Measurements from ENCODE around the gene SRRM4.

Gene SRRM4

GRCh38 chr12:119115296-119115905, 134.1 kb downstream of the SRRM4 start:
- TF ChIP-seq CTCF (conservative IDR thresholded peaks at IDR 0.05; ENCODE audit: low read length): peak; percentile 93
- no peak overlapping the region for H3K4me3 ChIP-seq (ENCODE audit: low read length)
- DNase-seq (ENCODE audit: low read depth): peak; percentile 37

DNA sequence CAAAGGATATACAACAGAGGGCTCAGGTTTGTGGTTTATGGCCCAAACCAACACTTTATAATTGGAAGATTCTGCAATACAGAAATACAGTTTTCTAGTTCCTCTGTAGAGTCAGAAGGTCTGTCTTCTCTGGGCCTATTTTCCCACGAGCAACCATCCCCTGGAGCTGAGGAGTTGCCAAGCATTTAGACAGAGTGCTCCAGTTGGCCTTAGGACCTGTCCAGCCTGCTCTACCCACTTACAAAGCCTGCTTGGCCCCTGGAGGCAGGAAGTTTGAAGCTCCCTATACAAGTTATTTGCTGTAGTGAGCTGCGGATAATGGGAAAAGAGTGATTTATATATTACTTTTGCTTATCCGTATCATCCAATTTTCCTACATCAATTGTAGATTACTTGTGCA, 136.6 kb downstream of the SRRM4 start:
- DNase-seq (ENCODE audit: low read depth): no peak
- TF ChIP-seq CTCF (conservative IDR thresholded peaks at IDR 0.05; ENCODE audit: low read length): no peak
- H3K4me3 ChIP-seq (ENCODE audit: low read length): no peak overlapping the region

- no peak for DNase-seq (ENCODE audit: low read depth)
- no peak for TF ChIP-seq CTCF (conservative IDR thresholded peaks at IDR 0.05; ENCODE audit: low read length)
- no peak overlapping the region for H3K4me3 ChIP-seq (ENCODE audit: low read length)
Observed at GRCh38 chr12:119118625-119119024, 137.3 kb downstream of the SRRM4 start.

DNA sequence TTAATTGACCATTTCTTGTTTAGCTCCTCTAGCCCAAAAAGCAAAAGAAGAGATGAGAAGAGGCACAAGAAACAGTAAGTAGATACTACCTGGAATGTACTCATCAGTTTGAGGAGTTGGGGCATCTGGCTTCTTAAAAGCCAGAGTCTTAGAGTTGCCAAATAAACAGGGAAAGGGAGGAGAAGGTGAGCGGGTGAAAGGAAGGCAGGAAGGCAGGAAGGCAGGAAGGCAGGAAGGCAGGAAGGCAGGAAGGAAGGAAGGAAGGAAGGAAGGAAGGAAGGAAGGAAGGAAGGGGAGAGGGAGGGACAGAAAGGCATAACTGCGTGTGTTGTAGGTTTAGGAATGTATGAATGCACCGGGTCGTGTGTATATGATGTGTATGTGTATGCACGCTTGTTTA, 140.7 kb downstream of the SRRM4 start:
- no peak for DNase-seq (ENCODE audit: low read depth)
- no peak for TF ChIP-seq CTCF (conservative IDR thresholded peaks at IDR 0.05; ENCODE audit: low read length)
- no peak overlapping the region for H3K4me3 ChIP-seq (ENCODE audit: low read length)

DNA sequence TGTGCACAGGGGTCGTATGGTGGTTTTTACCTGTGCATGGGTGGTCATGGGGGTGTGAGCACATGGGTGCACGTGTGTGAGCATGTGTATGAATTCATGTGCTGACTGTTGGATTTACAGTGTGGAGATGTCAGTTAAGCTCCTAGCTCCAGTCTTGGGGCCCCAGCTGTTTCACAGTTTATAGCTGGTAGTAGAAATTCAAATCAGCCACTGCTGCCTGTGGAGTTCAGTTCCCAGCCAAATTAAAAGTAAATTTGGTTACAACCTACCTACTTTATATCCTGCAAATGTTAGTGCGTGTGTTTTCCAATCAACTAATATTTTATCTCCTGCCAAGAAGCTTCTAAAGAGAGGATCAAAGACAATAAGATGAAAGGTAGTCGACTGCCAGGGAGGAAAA, 141.4 kb downstream of the SRRM4 start:
- no peak overlapping the region for H3K4me3 ChIP-seq (ENCODE audit: low read length)
- no peak for DNase-seq (ENCODE audit: low read depth)
- TF ChIP-seq CTCF (conservative IDR thresholded peaks at IDR 0.05; ENCODE audit: low read length): no peak

- TF ChIP-seq CTCF (conservative IDR thresholded peaks at IDR 0.05; ENCODE audit: low read length): no peak
- DNase-seq (ENCODE audit: low read depth): no peak
- no peak overlapping the region for H3K4me3 ChIP-seq (ENCODE audit: low read length)
Observed at GRCh38 chr12:119128527-119128926, 147.2 kb downstream of the SRRM4 start.

DNA sequence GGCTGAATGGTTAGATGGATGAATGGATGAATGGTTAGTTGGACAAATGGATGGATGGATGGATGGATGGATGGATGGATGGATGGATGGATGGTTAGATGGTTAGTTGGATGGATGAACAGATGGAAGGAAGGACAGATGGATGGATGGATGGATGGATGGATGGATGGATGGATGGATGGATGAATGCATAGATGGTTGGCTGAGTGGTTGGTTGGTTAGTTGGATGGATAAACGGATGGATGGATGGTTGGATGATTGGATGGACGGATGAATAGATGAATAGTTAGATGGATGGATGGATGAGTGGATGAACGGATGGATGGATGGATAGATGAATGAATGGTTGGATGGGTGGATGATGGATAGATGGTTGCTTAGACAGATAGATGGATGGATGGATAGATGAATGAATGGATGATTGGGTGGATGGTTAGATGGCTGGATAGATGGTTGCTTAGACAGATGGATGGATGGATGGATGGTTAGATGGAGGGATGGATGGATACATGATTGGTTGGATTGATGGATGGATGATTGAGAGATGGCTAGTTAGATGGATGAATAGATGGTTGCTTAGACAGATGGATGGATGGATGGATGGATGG, 148.6 kb downstream of the SRRM4 start:
- no peak overlapping the region for H3K4me3 ChIP-seq (ENCODE audit: low read length)
- no peak for TF ChIP-seq CTCF (conservative IDR thresholded peaks at IDR 0.05; ENCODE audit: low read length)
- no peak for DNase-seq (ENCODE audit: low read depth)

All from AG10803 (cell line).